ENCODE data around the gene RSBN1L. TPM values are rescaled to one million over a fixed set of nuclear protein-coding genes. Genes with fewer than 3 reads are reported as not detected.
"Not testable (repeated sequence)": the region's sequence is repeated elsewhere in the genome, so short reads cannot be mapped to it uniquely, and the experiment has no call there.

Gene RSBN1L
- total RNA-seq (10 to 100 TPM; 19.7 to 41.7 (median 30.8) TPM), polyA plus RNA-seq (1 to 10 TPM; 7.7 to 7.8 TPM), total RNA-seq (59.6 reads per million, percentile 75 among the genes with 10 or more reads in this experiment)

GRCh38 chr7:77696057-77696642 is at the start of gene RSBN1L:
RSBN1L (plus strand) TSS chr7:77696459; CDS start chr7:77696470, 11 bp downstream.
- Mint-ChIP-seq H3K4me1 (peaks cover 19 to 78% (median 63%) of the 10 kb centered on the region in 7 donors), H3K9me3 (peaks cover 0 to 1% (median 0%) of the 10 kb centered on the region in 11 donors), H3K27ac (peak within 1 kb of the TSS; percentile 94 to 98 (median 96)), H3K27me3 (no peaks in the 10 kb centered on the region), H3K4me3 (peak within 1 kb of the TSS; percentile 89 to 100 (median 99)), H3K36me3 (peaks cover under 1 to 12% (median 6%) of the 10 kb centered on the region in 5 donors)
- no peaks in the 10 kb centered on the region for H3K9me3 ChIP-seq (ENCODE audit: control insufficient read depth in 2 of 3, low read length in 3 of 3)
- ChIA-PET CTCF (interaction anchor here (1.3 to 2.2 kb wide), 4 partner anchors 9 to 63 kb away, joined by 4 to 6 read pairs (median 6); no protein-coding TSS in a partner anchor), POLR2A (interaction anchor here (0.6 to 3.5 kb wide), 11 partner anchors 10 to 574 kb away, joined by 3 to 29 read pairs (median 4); partner anchors contain the start of gene CCDC146)
- H3K27me3 ChIP-seq (ENCODE audit: control insufficient read depth in 2 of 2, insufficient read depth in 2 of 2, low read length in 2 of 2) = no peaks in the 10 kb centered on the region
- H3K36me3 ChIP-seq (ENCODE audit: control insufficient read depth in 2 of 3, insufficient read depth in 3 of 3, low read length in 3 of 3) = peaks cover 0 to 10% (median 0%) of the 10 kb centered on the region in 3 experiments
- ATAC-seq (peak; percentile 98), DNase-seq (peak; percentile 96 to 98 (median 98))
- intact Hi-C loops (cut with micrococcal nuclease) = loop anchor here (1.0 to 5.0 kb wide), 13 partner anchors 9 to 1379 kb away; partner anchors contain the start of genes PHTF2 (in 2 of the 2), TMEM60 (in 2 of the 2), CCDC146 (in 1 of the 2) and GSAP (in 1 of the 2)
- peaks cover 13 to 15% of the 10 kb centered on the region in 2 donors for H3K4me1 ChIP-seq (ENCODE audit: control insufficient read depth in 2 of 2, insufficient read depth in 2 of 2, low read length in 2 of 2)
- H3K4me3 ChIP-seq (ENCODE audit: low read length) = peak within 1 kb of the TSS; percentile 99
- peak within 1 kb of the TSS; percentile 94 for H3K27ac ChIP-seq (ENCODE audit: low read depth, low read length)

- Mint-ChIP-seq H3K4me3 (no peak overlapping the region), H3K9me3 (no peaks in the 10 kb centered on the region), H3K4me1 (peaks cover 0 to 2% (median 0%) of the 10 kb centered on the region in 7 donors), H3K27ac (peak overlapping the region in 1 of 9 donors; percentile 42), H3K36me3 (peaks cover 0 to 9% (median 0%) of the 10 kb centered on the region in 5 donors), H3K27me3 (no peaks in the 10 kb centered on the region)
- ChIA-PET CTCF (interaction anchor here (0.7 to 5.2 kb wide), 3 partner anchors 11 to 275 kb away, joined by 3 to 34 read pairs (median 4); no protein-coding TSS in a partner anchor), POLR2A (no interaction called here)
- no peak overlapping the region for H3K27ac ChIP-seq (ENCODE audit: low read depth, low read length)
- H3K4me3 ChIP-seq (ENCODE audit: low read length) = no peak overlapping the region
- intact Hi-C loops (cut with micrococcal nuclease) = no loop called here
- H3K27me3 ChIP-seq (ENCODE audit: control insufficient read depth in 2 of 2, insufficient read depth in 2 of 2, low read length in 2 of 2) = no peaks in the 10 kb centered on the region
- H3K9me3 ChIP-seq (ENCODE audit: control insufficient read depth in 2 of 3, low read length in 3 of 3) = no peaks in the 10 kb centered on the region
- H3K36me3 ChIP-seq (ENCODE audit: control insufficient read depth in 2 of 3, insufficient read depth in 3 of 3, low read length in 3 of 3) = no peaks in the 10 kb centered on the region
- H3K4me1 ChIP-seq (ENCODE audit: control insufficient read depth in 2 of 2, insufficient read depth in 2 of 2, low read length in 2 of 2) = no peaks in the 10 kb centered on the region
- DNase-seq = no peak
- ATAC-seq = no peak
Measured at GRCh38 chr7:77648742-77649338, 47.4 kb upstream of the RSBN1L start.

GRCh38 chr7:77649716-77650349 is 46.4 kb upstream of the RSBN1L start:
- H3K27ac Mint-ChIP-seq = no peak overlapping the region
- CTCF ChIA-PET = interaction anchor here (0.6 to 5.2 kb wide), 4 partner anchors 9 to 121 kb away, joined by 3 to 34 read pairs (median 12); no protein-coding TSS in a partner anchor
- H3K4me3 ChIP-seq (ENCODE audit: low read length) = no peak overlapping the region
- DNase-seq (no peak), ATAC-seq (no peak)
- no peak overlapping the region for H3K27ac ChIP-seq (ENCODE audit: low read depth, low read length)
- H3K27me3 ChIP-seq (ENCODE audit: control insufficient read depth in 2 of 2, insufficient read depth in 2 of 2, low read length in 2 of 2) = no peaks in the 10 kb centered on the region
- H3K36me3 ChIP-seq (ENCODE audit: control insufficient read depth in 2 of 3, insufficient read depth in 3 of 3, low read length in 3 of 3) = no peaks in the 10 kb centered on the region
- POLR2A ChIA-PET = no interaction called here
- no peak overlapping the region for H3K4me3 Mint-ChIP-seq
- H3K9me3 Mint-ChIP-seq = no peaks in the 10 kb centered on the region
- no peaks in the 10 kb centered on the region for H3K9me3 ChIP-seq (ENCODE audit: control insufficient read depth in 2 of 3, low read length in 3 of 3)
- H3K36me3 Mint-ChIP-seq = peaks cover 0 to 4% (median 0%) of the 10 kb centered on the region in 5 donors
- H3K27me3 Mint-ChIP-seq = no peaks in the 10 kb centered on the region
- intact Hi-C loops (cut with micrococcal nuclease) = loop anchor here in 1 of 2 donors (2.0 kb wide), 1 partner anchor 113 kb away; the partner anchor contains the start of gene PTPN12
- peaks cover 0 to 2% (median 0%) of the 10 kb centered on the region in 7 donors for H3K4me1 Mint-ChIP-seq
- H3K4me1 ChIP-seq (ENCODE audit: control insufficient read depth in 2 of 2, insufficient read depth in 2 of 2, low read length in 2 of 2) = no peaks in the 10 kb centered on the region

- ChIA-PET POLR2A (interaction anchor here (0.6 kb wide), 1 partner anchor 45 kb away, joined by 4 read pairs; the partner anchor contains the start of gene RSBN1L), CTCF (interaction anchor here (0.8 to 5.2 kb wide), 19 partner anchors 10 to 389 kb away, joined by 3 to 34 read pairs (median 4); no protein-coding TSS in a partner anchor)
- Mint-ChIP-seq H3K36me3 (no peaks in the 10 kb centered on the region), H3K4me3 (no peak overlapping the region), H3K27me3 (no peaks in the 10 kb centered on the region), H3K4me1 (peaks cover 0 to 2% (median 0%) of the 10 kb centered on the region in 7 donors), H3K27ac (no peak overlapping the region), H3K9me3 (no peaks in the 10 kb centered on the region)
- Histone ChIP-seq H3K36me3 (ENCODE audit: control insufficient read depth in 2 of 3, insufficient read depth in 3 of 3, low read length in 3 of 3) (no peaks in the 10 kb centered on the region), H3K4me1 (ENCODE audit: control insufficient read depth in 2 of 2, insufficient read depth in 2 of 2, low read length in 2 of 2) (no peaks in the 10 kb centered on the region), H3K27me3 (ENCODE audit: control insufficient read depth in 2 of 2, insufficient read depth in 2 of 2, low read length in 2 of 2) (no peaks in the 10 kb centered on the region), H3K4me3 (ENCODE audit: low read length) (no peak overlapping the region), H3K9me3 (ENCODE audit: control insufficient read depth in 2 of 3, low read length in 3 of 3) (no peaks in the 10 kb centered on the region), H3K27ac (ENCODE audit: low read depth, low read length) (no peak overlapping the region)
- DNase-seq (peak in 7 of 9 donors; percentile 9 to 56 (median 38)), ATAC-seq (peak; percentile 52)
- intact Hi-C loops (cut with micrococcal nuclease) = loop anchor here (1.0 to 2.0 kb wide), 4 partner anchors 108 to 389 kb away; partner anchors contain the start of gene PTPN12 (in 1 of the 2)
Measured at GRCh38 chr7:77651575-77652162, 44.6 kb upstream of the RSBN1L start.

- H3K36me3 ChIP-seq (ENCODE audit: control insufficient read depth in 2 of 3, insufficient read depth in 3 of 3, low read length in 3 of 3); H3K36me3 Mint-ChIP-seq; H3K4me1 ChIP-seq (ENCODE audit: control insufficient read depth in 2 of 2, insufficient read depth in 2 of 2, low read length in 2 of 2); ATAC-seq; H3K9me3 ChIP-seq (ENCODE audit: control insufficient read depth in 2 of 3, low read length in 3 of 3); H3K27me3 ChIP-seq (ENCODE audit: control insufficient read depth in 2 of 2, insufficient read depth in 2 of 2, low read length in 2 of 2); H3K27me3 Mint-ChIP-seq; H3K4me3 Mint-ChIP-seq; intact Hi-C loops (cut with micrococcal nuclease); POLR2A ChIA-PET; DNase-seq; H3K4me1 Mint-ChIP-seq; H3K9me3 Mint-ChIP-seq; H3K27ac Mint-ChIP-seq; H3K4me3 ChIP-seq (ENCODE audit: low read length); H3K27ac ChIP-seq (ENCODE audit: low read depth, low read length): not testable (repeated sequence)
- CTCF ChIA-PET = interaction anchor here (3.4 to 6.6 kb wide), 2 partner anchors 104 to 108 kb away, joined by 16 to 67 read pairs; no protein-coding TSS in a partner anchor
Measured at GRCh38 chr7:77652826-77653225, 43.4 kb upstream of the RSBN1L start.

- no peaks in the 10 kb centered on the region for H3K36me3 Mint-ChIP-seq
- H3K36me3 ChIP-seq (ENCODE audit: control insufficient read depth in 2 of 3, insufficient read depth in 3 of 3, low read length in 3 of 3) = no peaks in the 10 kb centered on the region
- DNase-seq (no peak), ATAC-seq (no peak)
- no peak overlapping the region for H3K4me3 ChIP-seq (ENCODE audit: low read length)
- no peaks in the 10 kb centered on the region for H3K9me3 Mint-ChIP-seq
- no peaks in the 10 kb centered on the region for H3K4me1 ChIP-seq (ENCODE audit: control insufficient read depth in 2 of 2, insufficient read depth in 2 of 2, low read length in 2 of 2)
- H3K27ac Mint-ChIP-seq = no peak overlapping the region
- POLR2A ChIA-PET = no interaction called here
- H3K27me3 ChIP-seq (ENCODE audit: control insufficient read depth in 2 of 2, insufficient read depth in 2 of 2, low read length in 2 of 2) = no peaks in the 10 kb centered on the region
- H3K4me3 Mint-ChIP-seq = no peak overlapping the region
- intact Hi-C loops (cut with micrococcal nuclease) = no loop called here
- CTCF ChIA-PET = interaction anchor here (0.6 to 6.6 kb wide), 6 partner anchors 103 to 558 kb away, joined by 3 to 67 read pairs (median 4); no protein-coding TSS in a partner anchor
- H3K9me3 ChIP-seq (ENCODE audit: control insufficient read depth in 2 of 3, low read length in 3 of 3) = no peaks in the 10 kb centered on the region
- H3K27ac ChIP-seq (ENCODE audit: low read depth, low read length) = no peak overlapping the region
- no peaks in the 10 kb centered on the region for H3K27me3 Mint-ChIP-seq
- peaks cover 0 to 2% (median 0%) of the 10 kb centered on the region in 7 donors for H3K4me1 Mint-ChIP-seq
Measured at GRCh38 chr7:77653572-77653971, 42.7 kb upstream of the RSBN1L start.
